Endodermal cell (in vitro differentiated cells): Measurements from ENCODE around the gene SLFN11. TPM values are rescaled to one million over a fixed set of nuclear protein-coding genes. Genes with fewer than 3 reads are reported as not detected.
"Not testable (repeated sequence)": the region's sequence is repeated elsewhere in the genome, so short reads cannot be mapped to it uniquely, and the experiment has no call there.

Experiments used
- DNase-seq: peaks from one replicate; pipeline ENCODE4 v3.0.0-alpha.2; 2017
- H3K27ac ChIP-seq: 2 replicates; pipeline ENCODE4 v1.5.1; 2013; ENCODE audit warnings: mild to moderate bottlenecking, low read depth, low read length, moderate library complexity
- H3K27me3 ChIP-seq: 2 replicates; pipeline ENCODE4 v1.6.1; 2013; ENCODE audit warnings: mild to moderate bottlenecking, low read length, moderate library complexity; ENCODE audit not compliant: insufficient read depth, control insufficient read depth, poor library complexity, severe bottlenecking
- H3K36me3 ChIP-seq: 2 replicates; pipeline ENCODE4 v1.7.0; 2013; ENCODE audit warnings: mild to moderate bottlenecking, low read length, moderate library complexity; ENCODE audit not compliant: control insufficient read depth, insufficient read depth
- H3K4me1 ChIP-seq: one replicate; pipeline ENCODE4 v1.7.0; 2013; ENCODE audit warnings: low read length; ENCODE audit not compliant: control insufficient read depth, insufficient read depth
- H3K4me3 ChIP-seq: 2 replicates; pipeline ENCODE4 v1.5.1; 2013; ENCODE audit warnings: mild to moderate bottlenecking, low read length, moderate library complexity
- H3K9ac ChIP-seq: 2 replicates; pipeline ENCODE4 v1.6.1; 2013; ENCODE audit warnings: mild to moderate bottlenecking, low read length, moderate library complexity; ENCODE audit not compliant: poor library complexity, severe bottlenecking; ENCODE audit errors: extremely low read depth
- H3K9me3 ChIP-seq: 2 replicates; pipeline ENCODE4 v1.6.1; 2013; ENCODE audit warnings: mild to moderate bottlenecking, low read length, moderate library complexity; ENCODE audit not compliant: control insufficient read depth
- H3K27ac Mint-ChIP-seq: 2 replicates; pipeline ENCODE4 v1.8.0; 2020; ENCODE audit warnings: mixed read lengths
- H3K27me3 Mint-ChIP-seq: 2 replicates; pipeline ENCODE4 v1.8.0; 2021; ENCODE audit warnings: mild to moderate bottlenecking, mixed read lengths; ENCODE audit not compliant: insufficient read depth
- H3K36me3 Mint-ChIP-seq: 2 replicates; pipeline ENCODE4 v1.8.0; 2020; ENCODE audit warnings: low read depth, mixed read lengths
- H3K4me1 Mint-ChIP-seq: 2 replicates; pipeline ENCODE4 v1.8.0; 2020; ENCODE audit warnings: mixed read lengths
- H3K4me3 Mint-ChIP-seq: 2 replicates; pipeline ENCODE4 v1.8.0; 2020; ENCODE audit warnings: mild to moderate bottlenecking, moderate library complexity, mixed read lengths
- H3K9me3 Mint-ChIP-seq: 2 replicates; pipeline ENCODE4 v1.8.0; 2020; ENCODE audit warnings: mild to moderate bottlenecking, mixed read lengths
- CTCF ChIP-seq: fragments of 200-600 bp; sonication (generic); conservative IDR thresholded peaks from 2 replicates; pipeline ENCODE4 v1.5.0; 2021; ENCODE audit warnings: antibody characterized with exemption, mild to moderate bottlenecking
- WGBS, 2 experiments: methylation state at CpG; one replicate each; pipeline versions ENCODE4 v1.1.5 to v1.1.7; 2013; ENCODE audit warnings: missing lambda C conversion rate in 2 of 2, mixed read lengths in 1 of 2; ENCODE audit not compliant: insufficient coverage in 1 of 2, insufficient read length in 1 of 2; 5-methylcytosine and 5-hydroxymethylcytosine counted together
- total RNA-seq, 2 donors: library from RNA; stranded (reverse); fragmentation: NEBNext Ultra II Directional in 1 of 2; extraction: Animal tissue kit (Norgen Biotek cat#: 25700) in 1 of 2; gene quantifications; 2 replicates in 1 of 2; 3 replicates in 1 of 2; pipeline ENCODE4 v1.2.1, GENCODE V29; 2021

SLFN11 gene
- total RNA-seq, 2 donors from 2014 or later: 0.31 to 0.71 TPM

DNA sequence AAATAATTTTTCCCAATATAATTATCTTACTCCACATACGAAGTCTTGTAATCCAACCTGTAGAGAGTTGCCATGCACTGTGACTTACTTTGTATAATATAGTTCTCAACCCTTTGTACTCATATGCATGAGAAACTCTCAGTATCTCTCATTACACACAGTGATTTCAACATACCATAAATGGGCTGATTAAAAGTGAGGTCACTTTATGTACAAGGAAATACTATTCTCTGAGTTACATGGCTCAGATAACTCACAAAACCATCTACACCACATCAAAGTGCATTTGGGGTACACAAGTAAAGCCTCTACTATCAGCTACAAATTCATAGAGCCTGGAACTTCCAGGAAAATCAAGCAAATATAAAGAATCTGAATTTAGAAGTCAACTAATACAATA lies 30.9 kb upstream of the SLFN11 start:
- Histone ChIP-seq H3K9ac (no peak overlapping the region), H3K9me3 (no peaks in the 10 kb centered on the region), H3K27me3 (peaks cover 17% of the 10 kb centered on the region), H3K4me1 (no peaks in the 10 kb centered on the region), H3K36me3 (no peaks in the 10 kb centered on the region), H3K4me3 (no peak overlapping the region), H3K27ac (no peak overlapping the region)
- no peak overlapping the region for H3K27ac Mint-ChIP-seq
- DNase-seq: no peak
- 86% methylated on average over 1 of the region's 1 CpG; no CpG with 5 or more reads in 1 of the 2 experiments for WGBS, 2 experiments
- H3K36me3 Mint-ChIP-seq: no peaks in the 10 kb centered on the region
- peaks cover 27% of the 10 kb centered on the region for H3K27me3 Mint-ChIP-seq
- peaks cover 2% of the 10 kb centered on the region for H3K9me3 Mint-ChIP-seq
- no peak for TF ChIP-seq CTCF
- no peak overlapping the region for H3K4me3 Mint-ChIP-seq
- H3K4me1 Mint-ChIP-seq: no peaks in the 10 kb centered on the region

GRCh38 chr17:35393783-35394182 lies 20.4 kb upstream of the SLFN11 start:
- not testable (repeated sequence) for H3K27ac ChIP-seq, H3K4me1 Mint-ChIP-seq, H3K36me3 Mint-ChIP-seq, DNase-seq, H3K27ac Mint-ChIP-seq, H3K27me3 Mint-ChIP-seq, H3K36me3 ChIP-seq, H3K9ac ChIP-seq, H3K4me3 Mint-ChIP-seq, H3K9me3 ChIP-seq, H3K4me3 ChIP-seq, H3K27me3 ChIP-seq, H3K4me1 ChIP-seq
- 92 to 93% methylated on average over 9 to 13 of the region's 13 CpGs for WGBS, 2 experiments
- peaks cover 26% of the 10 kb centered on the region for H3K9me3 Mint-ChIP-seq

- Histone ChIP-seq H3K27ac (no peak overlapping the region), H3K36me3 (no peaks in the 10 kb centered on the region), H3K9ac (no peak overlapping the region), H3K4me3 (no peak overlapping the region), H3K27me3 (no peaks in the 10 kb centered on the region), H3K9me3 (peaks cover 8% of the 10 kb centered on the region), H3K4me1 (no peaks in the 10 kb centered on the region)
- H3K27ac Mint-ChIP-seq: no peak overlapping the region
- peaks cover 21% of the 10 kb centered on the region for H3K9me3 Mint-ChIP-seq
- no peak overlapping the region for H3K4me3 Mint-ChIP-seq
- no peak for TF ChIP-seq CTCF
- H3K4me1 Mint-ChIP-seq: peaks cover 4% of the 10 kb centered on the region
- peaks cover 4% of the 10 kb centered on the region for H3K36me3 Mint-ChIP-seq
- H3K27me3 Mint-ChIP-seq: peaks cover 2% of the 10 kb centered on the region
- 98 to 100% methylated on average over 1 of the region's 2 CpGs for WGBS, 2 experiments
- DNase-seq: no peak
These were observed 17.2 kb upstream of the SLFN11 start for GRCh38 chr17:35390663-35391062.

- Histone ChIP-seq H3K4me1 (no peaks in the 10 kb centered on the region), H3K27ac (no peak overlapping the region), H3K27me3 (no peaks in the 10 kb centered on the region), H3K9ac (no peak overlapping the region), H3K36me3 (no peaks in the 10 kb centered on the region), H3K4me3 (no peak overlapping the region), H3K9me3 (peaks cover 8% of the 10 kb centered on the region)
- Mint-ChIP-seq H3K27me3 (peaks cover 2% of the 10 kb centered on the region), H3K4me3 (no peak overlapping the region), H3K9me3 (peaks cover 16% of the 10 kb centered on the region), H3K27ac (no peak overlapping the region), H3K4me1 (peaks cover 4% of the 10 kb centered on the region), H3K36me3 (peaks cover 4% of the 10 kb centered on the region)
- DNase-seq: peak; percentile 56
- 65 to 100% methylated on average over 1 to 2 of the region's 2 CpGs for WGBS, 2 experiments
- no peak for TF ChIP-seq CTCF
These were observed 16.7 kb upstream of the SLFN11 start for GRCh38 chr17:35390156-35390555.
